Neural cell (in vitro differentiated cells): ENCODE measurements around the gene TRMT1L. TPM values are rescaled to one million over a fixed set of nuclear protein-coding genes. Genes with fewer than 3 reads are reported as not detected.

ENCODE experiments used
- H2AFZ ChIP-seq: fragments of 200-600, 300-800 bp; sonication (generic), shearing (Covaris generic); 2 replicates; pipeline ENCODE4 v1.6.0; 2014; ENCODE audit warnings: low read depth, mild to moderate bottlenecking, antibody characterized with exemption, low read length, moderate library complexity
- H3F3A ChIP-seq: fragments of 200-600 bp; shearing (Covaris generic); 2 replicates; pipeline ENCODE4 v1.6.1; 2016; ENCODE audit warnings: mild to moderate bottlenecking, moderate library complexity, mixed read lengths, antibody characterized with exemption, low read length; ENCODE audit not compliant: insufficient read depth, poor library complexity, severe bottlenecking
- H3K27ac ChIP-seq: fragments of 200-600, 300-800 bp; sonication (generic), shearing (Covaris generic); 2 replicates; pipeline ENCODE4 v1.5.1; 2014; ENCODE audit warnings: mild to moderate bottlenecking, low read length, moderate library complexity
- H3K27me3 ChIP-seq: fragments of 300-800, 200-600 bp; sonication (generic), shearing (Covaris generic); 2 replicates; pipeline ENCODE4 v1.6.0; 2014; ENCODE audit warnings: mild to moderate bottlenecking, low read depth, low read length, moderate library complexity; ENCODE audit not compliant: insufficient read depth
- H3K36me3 ChIP-seq: fragments of 300-800, 200-600 bp; sonication (generic), shearing (Covaris generic); 2 replicates; pipeline ENCODE4 v1.5.1; 2014; ENCODE audit warnings: mild to moderate bottlenecking, antibody characterized with exemption, low read length, moderate library complexity; ENCODE audit not compliant: insufficient read depth
- H3K4me2 ChIP-seq: fragments of 300-800, 200-600 bp; sonication (generic), shearing (Covaris generic); 2 replicates; pipeline ENCODE4 v1.6.0; 2014; ENCODE audit warnings: mild to moderate bottlenecking, low read length
- H3K4me3 ChIP-seq: fragments of 300-800, 200-600 bp; sonication (generic), shearing (Covaris generic); 2 replicates; pipeline ENCODE4 v1.5.1; 2014; ENCODE audit warnings: mild to moderate bottlenecking, low read length, moderate library complexity
- H3K79me2 ChIP-seq: fragments of 200-600 bp; shearing (Covaris generic); replicated peaks from 2 replicates; pipeline ENCODE4 v1.6.0; 2014; ENCODE audit warnings: mild to moderate bottlenecking, low read length, moderate library complexity; ENCODE audit not compliant: insufficient read depth
- H3K9ac ChIP-seq: fragments of 300-800, 200-600 bp; sonication (generic), shearing (Covaris generic); 2 replicates; pipeline ENCODE4 v1.6.1; 2016; ENCODE audit warnings: mild to moderate bottlenecking, low read length, mixed read lengths
- H3K9me2 ChIP-seq: fragments of 200-600 bp; shearing (Covaris generic); 2 replicates; pipeline ENCODE4 v1.6.1; 2016; ENCODE audit warnings: mild to moderate bottlenecking, low read length, mixed read lengths; ENCODE audit not compliant: insufficient read depth
- H3K9me3 ChIP-seq: fragments of 200-600, 300-800 bp; sonication (generic), shearing (Covaris generic); 2 replicates; pipeline ENCODE4 v1.6.1; 2016; ENCODE audit warnings: mild to moderate bottlenecking, mixed run types, low read length, moderate library complexity, mixed read lengths
- H4K20me1 ChIP-seq: fragments of 200-600 bp; shearing (Covaris generic); 2 replicates; pipeline ENCODE4 v1.6.1; 2016; ENCODE audit warnings: mild to moderate bottlenecking, mixed run types; ENCODE audit not compliant: insufficient read depth
- EP300 ChIP-seq: fragments of 450-650 bp; conservative IDR thresholded peaks from 2 replicates; pipeline ENCODE4 v1.6.1; 2014; ENCODE audit warnings: antibody characterized with exemption, mild to moderate bottlenecking, moderate library complexity; ENCODE audit not compliant: poor library complexity, severe bottlenecking
- EZH2 ChIP-seq: fragments of 200-600, 300-800 bp; shearing (Covaris generic), sonication (generic); IDR thresholded peaks from 2 replicates; pipeline ENCODE4 v1.6.1; 2014; ENCODE audit warnings: antibody characterized with exemption, low read length, borderline replicate concordance, mild to moderate bottlenecking; ENCODE audit not compliant: insufficient read depth, poor library complexity, severe bottlenecking
- MXI1 ChIP-seq: fragments of 450-650 bp; conservative IDR thresholded peaks from 2 replicates; pipeline ENCODE4 v1.6.1; 2014; ENCODE audit warnings: antibody characterized with exemption, mild to moderate bottlenecking; ENCODE audit not compliant: poor library complexity, severe bottlenecking
- POLR2AphosphoS5 ChIP-seq: IDR thresholded peaks from 2 replicates; pipeline ENCODE4 v1.6.1; 2012
- RAD21 ChIP-seq: fragments of 450-650 bp; conservative IDR thresholded peaks from 2 replicates; pipeline ENCODE4 v1.6.1; 2014; ENCODE audit warnings: antibody characterized with exemption, mild to moderate bottlenecking, moderate library complexity
- SMC3 ChIP-seq: fragments of 450-650 bp; conservative IDR thresholded peaks from 2 replicates; pipeline ENCODE4 v1.6.1; 2014; ENCODE audit warnings: antibody characterized with exemption, mild to moderate bottlenecking, moderate library complexity; ENCODE audit not compliant: poor library complexity
- TAF1 ChIP-seq: IDR thresholded peaks from 2 replicates; pipeline ENCODE4 v1.6.1; 2012; ENCODE audit warnings: low read depth
- polyA plus RNA-seq: library from polyadenylated mRNA; depleted of rRNA; stranded (reverse); fragments of >200 nt; gene quantifications from 2 replicates; pipeline ENCODE4 v1.2.3, GENCODE V29; 2014
- TF ChIP-seq, protein P1 (sequence below): fragments of 450-650 bp; IDR thresholded peaks from 2 replicates; pipeline ENCODE4 v1.5.1; 2014; ENCODE audit warnings: antibody characterized with exemption, mild to moderate bottlenecking, moderate library complexity; ENCODE audit not compliant: poor library complexity, severe bottlenecking
- TF ChIP-seq, protein P2 (sequence below): IDR thresholded peaks from 2 replicates; pipeline ENCODE4 v1.6.1; 2012; ENCODE audit warnings: borderline replicate concordance

TRMT1L gene
- polyA plus RNA-seq, 1 donor from 2014 or later, result 9.7 TPM

GRCh38 chr1:185083818-185084217 lies 72.9 kb downstream of the TRMT1L start:
- Histone ChIP-seq H3K27ac (no peak overlapping the region), H3K9me3 (no peaks in the 10 kb centered on the region), H3K4me2 (no peak overlapping the region), H3K79me2 (peaks cover 75% of the 10 kb centered on the region), H3K9me2 (no peaks in the 10 kb centered on the region), H3F3A (no peaks in the 10 kb centered on the region), H3K36me3 (no peaks in the 10 kb centered on the region), H3K4me3 (no peak overlapping the region), H2AFZ (no peak overlapping the region), H3K27me3 (no peaks in the 10 kb centered on the region), H4K20me1 (no peaks in the 10 kb centered on the region), H3K9ac (no peak overlapping the region)
- TF ChIP-seq MXI1 (no peak), POLR2AphosphoS5 (no peak), TAF1 (no peak), RAD21 (no peak), EZH2 (no peak), SMC3 (no peak), EP300 (no peak)
- TF ChIP-seq, protein P1, sequence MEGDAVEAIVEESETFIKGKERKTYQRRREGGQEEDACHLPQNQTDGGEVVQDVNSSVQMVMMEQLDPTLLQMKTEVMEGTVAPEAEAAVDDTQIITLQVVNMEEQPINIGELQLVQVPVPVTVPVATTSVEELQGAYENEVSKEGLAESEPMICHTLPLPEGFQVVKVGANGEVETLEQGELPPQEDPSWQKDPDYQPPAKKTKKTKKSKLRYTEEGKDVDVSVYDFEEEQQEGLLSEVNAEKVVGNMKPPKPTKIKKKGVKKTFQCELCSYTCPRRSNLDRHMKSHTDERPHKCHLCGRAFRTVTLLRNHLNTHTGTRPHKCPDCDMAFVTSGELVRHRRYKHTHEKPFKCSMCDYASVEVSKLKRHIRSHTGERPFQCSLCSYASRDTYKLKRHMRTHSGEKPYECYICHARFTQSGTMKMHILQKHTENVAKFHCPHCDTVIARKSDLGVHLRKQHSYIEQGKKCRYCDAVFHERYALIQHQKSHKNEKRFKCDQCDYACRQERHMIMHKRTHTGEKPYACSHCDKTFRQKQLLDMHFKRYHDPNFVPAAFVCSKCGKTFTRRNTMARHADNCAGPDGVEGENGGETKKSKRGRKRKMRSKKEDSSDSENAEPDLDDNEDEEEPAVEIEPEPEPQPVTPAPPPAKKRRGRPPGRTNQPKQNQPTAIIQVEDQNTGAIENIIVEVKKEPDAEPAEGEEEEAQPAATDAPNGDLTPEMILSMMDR, result no peak
- TF ChIP-seq, protein P2, sequence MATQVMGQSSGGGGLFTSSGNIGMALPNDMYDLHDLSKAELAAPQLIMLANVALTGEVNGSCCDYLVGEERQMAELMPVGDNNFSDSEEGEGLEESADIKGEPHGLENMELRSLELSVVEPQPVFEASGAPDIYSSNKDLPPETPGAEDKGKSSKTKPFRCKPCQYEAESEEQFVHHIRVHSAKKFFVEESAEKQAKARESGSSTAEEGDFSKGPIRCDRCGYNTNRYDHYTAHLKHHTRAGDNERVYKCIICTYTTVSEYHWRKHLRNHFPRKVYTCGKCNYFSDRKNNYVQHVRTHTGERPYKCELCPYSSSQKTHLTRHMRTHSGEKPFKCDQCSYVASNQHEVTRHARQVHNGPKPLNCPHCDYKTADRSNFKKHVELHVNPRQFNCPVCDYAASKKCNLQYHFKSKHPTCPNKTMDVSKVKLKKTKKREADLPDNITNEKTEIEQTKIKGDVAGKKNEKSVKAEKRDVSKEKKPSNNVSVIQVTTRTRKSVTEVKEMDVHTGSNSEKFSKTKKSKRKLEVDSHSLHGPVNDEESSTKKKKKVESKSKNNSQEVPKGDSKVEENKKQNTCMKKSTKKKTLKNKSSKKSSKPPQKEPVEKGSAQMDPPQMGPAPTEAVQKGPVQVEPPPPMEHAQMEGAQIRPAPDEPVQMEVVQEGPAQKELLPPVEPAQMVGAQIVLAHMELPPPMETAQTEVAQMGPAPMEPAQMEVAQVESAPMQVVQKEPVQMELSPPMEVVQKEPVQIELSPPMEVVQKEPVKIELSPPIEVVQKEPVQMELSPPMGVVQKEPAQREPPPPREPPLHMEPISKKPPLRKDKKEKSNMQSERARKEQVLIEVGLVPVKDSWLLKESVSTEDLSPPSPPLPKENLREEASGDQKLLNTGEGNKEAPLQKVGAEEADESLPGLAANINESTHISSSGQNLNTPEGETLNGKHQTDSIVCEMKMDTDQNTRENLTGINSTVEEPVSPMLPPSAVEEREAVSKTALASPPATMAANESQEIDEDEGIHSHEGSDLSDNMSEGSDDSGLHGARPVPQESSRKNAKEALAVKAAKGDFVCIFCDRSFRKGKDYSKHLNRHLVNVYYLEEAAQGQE, result no peak

DNA sequence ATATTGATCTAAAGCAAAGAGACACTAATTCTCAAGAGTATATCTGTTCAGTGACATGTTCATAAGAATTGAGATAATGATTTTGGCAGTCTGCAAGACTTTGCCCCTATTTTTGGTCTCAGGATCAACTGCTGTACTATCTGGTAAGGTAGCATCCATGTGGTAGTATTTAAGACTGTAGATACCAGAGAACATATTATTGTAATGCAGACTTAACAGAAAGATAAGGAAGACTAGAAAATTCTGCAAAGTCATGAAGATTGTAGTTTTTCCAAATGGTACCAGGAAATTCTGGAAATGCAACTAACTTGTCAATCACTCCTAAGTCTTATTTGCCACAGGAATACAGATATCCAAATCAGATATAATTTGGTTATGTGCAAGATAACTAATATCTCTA lies 76.3 kb downstream of the TRMT1L start:
- H3F3A ChIP-seq, result no peaks in the 10 kb centered on the region
- no peak overlapping the region for H2AFZ ChIP-seq
- H3K27ac ChIP-seq, result no peak overlapping the region
- no peaks in the 10 kb centered on the region for H4K20me1 ChIP-seq
- H3K79me2 ChIP-seq, result peaks cover 79% of the 10 kb centered on the region
- no peaks in the 10 kb centered on the region for H3K36me3 ChIP-seq
- TF ChIP-seq SMC3 (no peak), POLR2AphosphoS5 (no peak), RAD21 (no peak), TAF1 (no peak)
- TF ChIP-seq, protein P1, result no peak
- no peaks in the 10 kb centered on the region for H3K27me3 ChIP-seq
- no peak overlapping the region for H3K9ac ChIP-seq
- H3K9me3 ChIP-seq, result no peaks in the 10 kb centered on the region
- H3K4me2 ChIP-seq, result no peak overlapping the region
- H3K4me3 ChIP-seq, result no peak overlapping the region
- H3K9me2 ChIP-seq, result no peaks in the 10 kb centered on the region
